Cardiac atrium fibroblast (primary cell): ENCODE data around the gene ANKMY1. TPM values are rescaled to one million over a fixed set of nuclear protein-coding genes. Genes with fewer than 3 reads are reported as not detected.

Experiments
- total RNA-seq: library from RNA; depleted of rRNA; stranded (reverse); fragments of >200 nt; gene quantifications from 2 replicates; pipeline ENCODE4 v1.2.3, GENCODE V29; 2015

ANKMY1 gene, protein sequence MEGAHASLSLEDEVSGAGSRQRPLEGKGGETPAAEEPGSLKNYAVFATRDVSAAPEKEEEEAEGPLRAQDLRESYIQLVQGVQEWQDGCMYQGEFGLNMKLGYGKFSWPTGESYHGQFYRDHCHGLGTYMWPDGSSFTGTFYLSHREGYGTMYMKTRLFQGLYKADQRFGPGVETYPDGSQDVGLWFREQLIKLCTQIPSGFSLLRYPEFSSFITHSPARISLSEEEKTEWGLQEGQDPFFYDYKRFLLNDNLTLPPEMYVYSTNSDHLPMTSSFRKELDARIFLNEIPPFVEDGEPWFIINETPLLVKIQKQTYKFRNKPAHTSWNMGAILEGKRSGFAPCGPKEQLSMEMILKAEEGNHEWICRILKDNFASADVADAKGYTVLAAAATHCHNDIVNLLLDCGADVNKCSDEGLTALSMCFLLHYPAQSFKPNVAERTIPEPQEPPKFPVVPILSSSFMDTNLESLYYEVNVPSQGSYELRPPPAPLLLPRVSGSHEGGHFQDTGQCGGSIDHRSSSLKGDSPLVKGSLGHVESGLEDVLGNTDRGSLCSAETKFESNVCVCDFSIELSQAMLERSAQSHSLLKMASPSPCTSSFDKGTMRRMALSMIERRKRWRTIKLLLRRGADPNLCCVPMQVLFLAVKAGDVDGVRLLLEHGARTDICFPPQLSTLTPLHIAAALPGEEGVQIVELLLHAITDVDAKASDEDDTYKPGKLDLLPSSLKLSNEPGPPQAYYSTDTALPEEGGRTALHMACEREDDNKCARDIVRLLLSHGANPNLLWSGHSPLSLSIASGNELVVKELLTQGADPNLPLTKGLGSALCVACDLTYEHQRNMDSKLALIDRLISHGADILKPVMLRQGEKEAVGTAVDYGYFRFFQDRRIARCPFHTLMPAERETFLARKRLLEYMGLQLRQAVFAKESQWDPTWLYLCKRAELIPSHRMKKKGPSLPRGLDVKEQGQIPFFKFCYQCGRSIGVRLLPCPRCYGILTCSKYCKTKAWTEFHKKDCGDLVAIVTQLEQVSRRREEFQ
- 6.3 and 11.2 TPM in 2 replicates for total RNA-seq

DNA sequence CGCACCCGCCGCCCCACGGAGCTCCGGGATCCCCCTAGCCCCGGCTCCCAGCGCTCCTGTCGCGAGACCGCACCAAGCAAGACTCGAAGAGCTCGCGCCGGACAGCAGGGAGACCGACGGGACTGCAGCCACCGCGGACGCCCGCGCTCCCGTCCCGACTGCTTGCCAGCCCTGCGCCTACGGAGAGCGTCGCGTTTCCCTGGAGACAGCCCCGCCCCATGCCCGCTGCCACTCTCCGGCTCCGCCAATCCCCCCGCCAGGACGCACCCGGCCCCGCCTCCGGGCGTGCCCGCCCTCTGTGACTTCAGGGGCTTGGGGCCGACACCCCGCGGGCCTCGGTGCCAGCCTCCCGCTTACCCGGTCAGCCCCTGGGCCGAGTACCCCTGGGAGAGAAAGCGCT is at the start of gene ANKMY1:
TSS of gene ANKMY1 (minus strand) at position 181 of the 400 bp plus-strand sequence. CDS start 653 bp downstream, outside the sequence.

DNA sequence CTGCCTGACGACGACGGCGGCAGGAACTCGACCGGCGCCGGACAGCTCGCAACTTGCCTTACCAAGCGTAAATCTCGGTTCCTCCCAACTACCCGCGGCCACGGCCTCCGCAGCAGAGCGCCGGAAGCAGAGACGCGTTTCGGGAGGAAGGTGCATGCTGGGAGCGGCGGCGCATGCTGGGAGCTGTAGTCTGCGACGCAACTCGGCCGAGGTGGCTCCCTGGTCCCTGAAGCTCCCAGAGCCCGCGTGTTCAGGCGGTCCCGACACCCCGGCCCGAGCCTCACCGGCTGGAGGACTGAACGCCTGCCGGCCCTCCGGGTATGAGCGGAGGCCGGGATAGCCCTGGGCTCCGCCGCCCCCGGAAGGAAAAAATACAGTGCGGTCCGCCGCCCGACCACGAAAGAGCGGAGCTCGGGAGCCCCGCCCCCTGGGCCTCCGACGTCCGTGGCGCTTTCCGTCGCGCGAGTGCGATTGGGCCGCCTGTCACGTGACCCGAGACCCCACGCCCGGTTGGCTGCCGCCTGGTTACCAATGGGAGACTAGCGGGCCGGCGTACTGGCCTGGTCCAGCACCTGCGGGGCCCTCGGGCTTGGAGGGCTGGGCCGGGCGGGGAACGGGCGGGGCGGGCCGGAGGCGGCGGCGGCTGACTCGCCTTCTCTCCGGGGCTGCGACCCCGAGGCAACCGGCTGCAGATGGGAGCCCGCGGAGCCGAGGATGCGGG is 28.6 kb upstream of the ANKMY1 start, which contains the start of gene CAPN10:
TSS of gene CAPN10 (plus strand) at position 537 of the 721 bp plus-strand sequence. CDS start at position 715, 178 bp downstream.

DNA sequence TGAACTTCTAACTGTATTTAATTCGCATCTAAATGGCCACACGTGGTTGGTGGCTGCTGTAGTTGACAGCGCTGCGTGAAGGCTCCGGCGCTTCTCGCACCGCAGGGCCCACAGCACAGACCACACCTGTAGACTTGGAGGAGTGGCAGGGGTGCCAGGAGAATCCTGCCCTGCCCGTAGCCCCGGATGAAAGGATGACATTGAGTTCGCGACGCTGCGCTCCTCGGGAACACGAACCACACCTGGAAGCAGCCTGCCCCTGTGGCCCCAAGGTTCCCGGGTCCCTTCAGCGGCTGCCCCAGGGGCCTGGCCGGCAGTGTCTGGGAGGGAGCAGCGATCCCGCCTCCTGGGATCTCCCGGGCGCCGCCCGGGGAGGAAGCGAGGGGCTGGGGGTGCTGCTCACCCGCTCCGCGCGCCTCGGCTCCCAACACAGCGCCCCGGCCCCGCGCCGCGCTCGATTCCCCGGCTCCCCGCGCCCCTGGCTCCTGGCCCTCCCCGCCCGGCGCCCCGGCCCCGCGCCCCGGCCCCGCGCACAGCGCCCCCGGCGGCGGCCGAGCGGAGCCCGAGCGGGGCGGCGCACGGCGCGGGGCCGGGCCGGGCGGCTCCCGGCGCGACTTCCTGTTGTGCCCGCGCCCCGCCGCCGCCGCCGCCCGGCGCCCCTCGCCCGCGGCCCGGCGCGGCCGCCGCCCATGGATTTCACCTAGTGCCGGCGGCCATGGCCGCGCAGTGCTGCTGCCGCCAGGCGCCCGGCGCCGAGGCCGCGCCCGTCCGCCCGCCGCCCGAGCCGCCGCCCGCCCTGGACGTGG is 10.3 kb upstream of the ANKMY1 start, which contains the start of gene RNPEPL1:
TSS of gene RNPEPL1 (plus strand) at position 613 of the 806 bp plus-strand sequence. CDS start at position 716, 103 bp downstream.

DNA sequence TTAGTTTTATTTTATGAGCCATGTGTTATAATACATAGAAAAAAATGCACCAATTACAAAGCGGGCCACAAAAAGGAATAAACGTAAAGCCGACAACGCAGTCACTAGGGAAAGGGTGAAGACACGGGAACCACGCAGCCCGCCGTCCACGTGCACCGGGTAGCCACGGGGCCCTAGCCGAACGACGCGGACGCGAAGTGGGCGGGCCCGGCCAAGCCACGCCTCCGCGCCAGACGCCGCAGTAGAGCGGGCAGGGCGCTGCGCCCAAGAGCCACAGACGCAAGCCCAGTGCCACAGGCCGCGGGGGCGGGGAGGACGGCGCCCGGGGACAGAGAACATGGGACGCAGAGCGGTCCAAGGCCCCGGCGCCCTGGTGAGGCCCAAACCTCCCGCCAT is 2.3 kb upstream of the ANKMY1 start, which contains the start of gene DUSP28:
TSS of gene DUSP28 (plus strand) at position 274 of the 396 bp plus-strand sequence. CDS start 328 bp downstream, outside the sequence.

DNA sequence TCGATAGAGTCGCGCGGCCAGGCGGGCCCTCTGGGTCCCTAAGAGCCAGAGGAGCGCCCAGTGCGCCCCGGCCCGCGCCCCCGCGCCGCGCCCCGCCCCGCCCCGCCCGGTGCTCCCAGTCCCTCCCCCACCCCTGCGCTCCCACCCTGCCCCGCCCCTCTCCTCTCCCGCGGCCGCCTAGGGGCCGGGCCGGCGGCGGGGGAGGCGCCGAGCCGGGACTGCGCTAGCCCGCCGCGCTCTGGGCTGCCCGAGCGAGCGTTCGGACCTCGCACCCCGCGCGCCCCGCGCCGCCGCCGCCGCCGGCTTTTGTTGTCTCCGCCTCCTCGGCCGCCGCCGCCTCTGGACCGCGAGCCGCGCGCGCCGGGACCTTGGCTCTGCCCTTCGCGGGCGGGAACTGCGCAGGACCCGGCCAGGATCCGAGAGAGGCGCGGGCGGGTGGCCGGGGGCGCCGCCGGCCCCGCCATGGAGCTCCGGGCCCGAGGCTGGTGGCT is 122.3 kb downstream of the ANKMY1 start, which contains the start of gene GPC1:
TSS of gene GPC1 (plus strand) at position 207 of the 491 bp plus-strand sequence. CDS start at position 463, 256 bp downstream.

Other genes with a start within 250 kb of the ANKMY1 start
- gene GPC1, start 122.3 kb downstream of the ANKMY1 start, total RNA-seq = 213 and 270 TPM in 2 replicates
- 2.8 and 2.9 TPM in 2 replicates for gene DUSP28, start 2.4 kb upstream of the ANKMY1 start, total RNA-seq
- 19.7 and 24.0 TPM in 2 replicates for gene RNPEPL1, start 10.5 kb upstream of the ANKMY1 start, total RNA-seq
- 15.9 and 19.7 TPM in 2 replicates for gene CAPN10, start 28.7 kb upstream of the ANKMY1 start, total RNA-seq
- gene GPR35, start 67.5 kb upstream of the ANKMY1 start, total RNA-seq = not detected in 2 replicates
- not detected in 2 replicates for gene AQP12B, start 124.9 kb upstream of the ANKMY1 start, total RNA-seq
- not detected in 2 replicates for gene AQP12A, start 133.9 kb upstream of the ANKMY1 start, total RNA-seq